Endothelial cell of umbilical vein (primary cell): ENCODE data around the gene DIAPH2.
"Not testable (repeated sequence)": the region's sequence is repeated elsewhere in the genome, so short reads cannot be mapped to it uniquely, and the experiment has no call there.

Experiments used
- EZH2 ChIP-seq: IDR thresholded peaks from 2 replicates; pipeline ENCODE4 v1.6.1; 2012; ENCODE audit warnings: borderline replicate concordance, low read depth, mild to moderate bottlenecking, moderate library complexity, low read length, inconsistent platforms; ENCODE audit not compliant: severe bottlenecking
- GATA2 ChIP-seq: IDR thresholded peaks from 2 replicates; pipeline ENCODE4 v1.7.0; 2011; ENCODE audit warnings: low read depth, mild to moderate bottlenecking, moderate library complexity, mixed read lengths, low read length; ENCODE audit not compliant: insufficient read length, insufficient read depth
- JUN ChIP-seq: IDR thresholded peaks from 2 replicates; pipeline ENCODE4 v1.6.1; 2011; ENCODE audit warnings: borderline replicate concordance, low read depth; ENCODE audit not compliant: insufficient read length, insufficient read depth
- MYC ChIP-seq: IDR thresholded peaks from one replicate; pipeline ENCODE4 v1.6.1; 2011; ENCODE audit warnings: mild to moderate bottlenecking, low read depth, low read length
- POLR2A ChIP-seq: IDR thresholded peaks from 2 replicates; pipeline ENCODE4 v1.6.1; 2012; ENCODE audit warnings: low read depth, mild to moderate bottlenecking, control low read depth, low read length
- POLR2AphosphoS5 ChIP-seq: IDR thresholded peaks from 2 replicates; pipeline ENCODE4 v1.6.1; 2012; ENCODE audit warnings: low read depth, mild to moderate bottlenecking, control low read depth, low read length, moderate library complexity; ENCODE audit not compliant: insufficient read depth
- TF ChIP-seq, protein P1 (sequence below), 2 donors: IDR thresholded peaks; 1 replicate in 1 of 2; 2 replicates in 1 of 2; pipeline ENCODE4 v1.5.1; 2011; ENCODE audit warnings: low read length in 2 of 2, mild to moderate bottlenecking in 2 of 2, moderate library complexity in 2 of 2, control low read depth in 1 of 2, inconsistent platforms in 1 of 2, low read depth in 1 of 2; ENCODE audit not compliant: insufficient read depth in 1 of 2; ENCODE audit errors: extremely low read depth in 1 of 2
- TF ChIP-seq, protein P2 (sequence below): IDR thresholded peaks from 2 replicates; pipeline ENCODE4 v1.6.1; 2011; ENCODE audit not compliant: insufficient read depth, insufficient read length

DNA sequence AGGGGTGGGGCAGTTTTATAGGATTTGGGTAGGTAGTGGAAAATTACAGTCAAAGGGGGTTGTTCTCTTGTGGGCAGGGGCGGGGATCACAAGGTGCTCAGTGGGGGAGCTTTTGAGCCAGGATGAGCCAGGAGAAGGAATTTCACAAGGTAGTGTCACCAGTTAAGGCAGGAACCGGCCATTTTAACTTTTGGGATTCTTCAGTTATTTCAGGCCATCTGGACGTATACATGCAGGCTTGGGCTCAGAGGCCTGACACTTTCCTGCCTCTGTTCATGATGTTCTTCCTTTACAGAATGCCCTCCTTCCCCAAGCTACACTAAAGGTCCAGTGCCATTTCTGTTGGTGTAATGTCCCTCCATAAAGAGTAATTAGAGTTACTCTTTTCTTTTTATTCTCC is 157.2 kb downstream of the DIAPH2 start:
- not testable (repeated sequence) for TF ChIP-seq POLR2A, POLR2AphosphoS5, EZH2, MYC, JUN, GATA2
- TF ChIP-seq, protein P1, sequence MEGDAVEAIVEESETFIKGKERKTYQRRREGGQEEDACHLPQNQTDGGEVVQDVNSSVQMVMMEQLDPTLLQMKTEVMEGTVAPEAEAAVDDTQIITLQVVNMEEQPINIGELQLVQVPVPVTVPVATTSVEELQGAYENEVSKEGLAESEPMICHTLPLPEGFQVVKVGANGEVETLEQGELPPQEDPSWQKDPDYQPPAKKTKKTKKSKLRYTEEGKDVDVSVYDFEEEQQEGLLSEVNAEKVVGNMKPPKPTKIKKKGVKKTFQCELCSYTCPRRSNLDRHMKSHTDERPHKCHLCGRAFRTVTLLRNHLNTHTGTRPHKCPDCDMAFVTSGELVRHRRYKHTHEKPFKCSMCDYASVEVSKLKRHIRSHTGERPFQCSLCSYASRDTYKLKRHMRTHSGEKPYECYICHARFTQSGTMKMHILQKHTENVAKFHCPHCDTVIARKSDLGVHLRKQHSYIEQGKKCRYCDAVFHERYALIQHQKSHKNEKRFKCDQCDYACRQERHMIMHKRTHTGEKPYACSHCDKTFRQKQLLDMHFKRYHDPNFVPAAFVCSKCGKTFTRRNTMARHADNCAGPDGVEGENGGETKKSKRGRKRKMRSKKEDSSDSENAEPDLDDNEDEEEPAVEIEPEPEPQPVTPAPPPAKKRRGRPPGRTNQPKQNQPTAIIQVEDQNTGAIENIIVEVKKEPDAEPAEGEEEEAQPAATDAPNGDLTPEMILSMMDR (IDR thresholded peaks at IDR 0.05; ENCODE audit: extremely low read depth in 1 of 2, insufficient read depth in 1 of 2, low read depth in 1 of 2, low read length in 2 of 2): not testable (repeated sequence)
- TF ChIP-seq, protein P2, sequence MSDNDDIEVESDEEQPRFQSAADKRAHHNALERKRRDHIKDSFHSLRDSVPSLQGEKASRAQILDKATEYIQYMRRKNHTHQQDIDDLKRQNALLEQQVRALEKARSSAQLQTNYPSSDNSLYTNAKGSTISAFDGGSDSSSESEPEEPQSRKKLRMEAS: not testable (repeated sequence)
